CD4-positive, alpha-beta T cell treated with Interleukin-4 for 1 hour (primary cell): ENCODE data around the gene ANKIB1.
"Not testable (repeated sequence)": the region's sequence is repeated elsewhere in the genome, so short reads cannot be mapped to it uniquely, and the experiment has no call there.

Experiments
- DNase-seq, 2 donors: peaks; one replicate each; pipeline ENCODE4 v3.0.0-alpha.2; 2020 to 2022

The ANKIB1 gene

GRCh38 chr7:92415225-92415624 is 169.5 kb downstream of the ANKIB1 start:
- DNase-seq, result no peak

GRCh38 chr7:92417913-92418312 is 172.1 kb downstream of the ANKIB1 start:
- DNase-seq, result no peak

GRCh38 chr7:92421676-92422435 is 176.1 kb downstream of the ANKIB1 start:
- DNase-seq, result no peak

DNA sequence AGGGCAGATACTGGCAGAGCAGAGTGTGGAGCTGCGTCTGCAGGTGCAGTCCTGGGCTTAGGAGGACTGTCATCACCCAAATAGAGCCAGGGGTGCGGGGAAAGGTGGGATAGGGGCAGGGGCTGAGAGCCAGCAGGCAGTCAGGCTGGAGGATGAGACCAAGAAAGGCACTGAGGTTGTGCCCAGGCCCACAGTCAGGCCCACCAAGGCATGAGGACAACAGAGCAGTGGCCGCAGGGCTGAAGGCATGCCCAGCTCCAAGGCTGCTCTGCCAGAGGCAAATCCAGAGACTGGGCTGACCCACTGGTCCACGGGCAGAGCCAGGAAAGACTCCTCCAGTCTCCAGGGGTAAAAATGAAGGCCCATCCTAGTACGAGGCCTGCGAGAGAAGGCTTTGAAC is 177.2 kb downstream of the ANKIB1 start:
- DNase-seq, result no peak

DNA sequence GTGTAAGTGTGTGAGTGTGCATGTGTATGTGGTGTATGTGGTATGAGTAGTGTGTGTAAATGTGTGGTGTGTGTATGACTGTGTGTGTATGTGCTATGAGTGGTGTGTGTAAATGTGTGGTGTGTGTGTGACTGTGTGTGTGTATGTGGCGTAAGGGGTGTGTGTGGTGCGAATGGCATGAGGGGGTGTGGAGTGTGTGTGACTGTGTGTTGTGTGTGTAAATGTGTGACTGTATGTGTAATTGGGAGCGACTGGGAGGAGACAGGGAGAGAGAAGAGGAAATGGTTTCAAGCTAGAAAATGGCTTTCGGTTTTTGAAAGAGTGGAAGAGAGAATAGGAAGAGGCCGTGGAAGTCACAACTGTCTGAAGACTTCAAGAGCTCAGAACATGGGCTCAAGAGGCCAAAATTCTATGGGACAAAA is 177.9 kb downstream of the ANKIB1 start:
- DNase-seq, result no peak

- no peak for DNase-seq
These were observed 179.7 kb downstream of the ANKIB1 start for GRCh38 chr7:92425311-92425947.

DNA sequence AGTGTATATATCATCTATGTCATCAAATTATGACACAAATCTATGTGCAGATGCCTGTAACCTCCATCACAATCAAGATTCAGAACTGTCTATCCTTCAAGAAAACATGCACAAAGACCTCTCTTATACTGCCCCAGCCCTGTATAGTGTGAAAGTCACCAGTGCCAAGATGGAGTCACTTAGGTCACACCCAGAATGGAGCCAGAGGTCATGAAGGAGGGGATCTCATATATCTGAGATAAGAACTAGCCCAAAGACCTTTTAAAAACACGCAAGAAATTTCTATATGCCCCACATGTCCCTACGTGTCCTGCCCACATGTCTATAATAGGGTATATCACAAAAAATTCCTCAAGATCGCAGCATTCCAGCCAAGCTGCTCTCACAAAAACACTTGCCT is 181.4 kb downstream of the ANKIB1 start:
- no peak for DNase-seq

DNA sequence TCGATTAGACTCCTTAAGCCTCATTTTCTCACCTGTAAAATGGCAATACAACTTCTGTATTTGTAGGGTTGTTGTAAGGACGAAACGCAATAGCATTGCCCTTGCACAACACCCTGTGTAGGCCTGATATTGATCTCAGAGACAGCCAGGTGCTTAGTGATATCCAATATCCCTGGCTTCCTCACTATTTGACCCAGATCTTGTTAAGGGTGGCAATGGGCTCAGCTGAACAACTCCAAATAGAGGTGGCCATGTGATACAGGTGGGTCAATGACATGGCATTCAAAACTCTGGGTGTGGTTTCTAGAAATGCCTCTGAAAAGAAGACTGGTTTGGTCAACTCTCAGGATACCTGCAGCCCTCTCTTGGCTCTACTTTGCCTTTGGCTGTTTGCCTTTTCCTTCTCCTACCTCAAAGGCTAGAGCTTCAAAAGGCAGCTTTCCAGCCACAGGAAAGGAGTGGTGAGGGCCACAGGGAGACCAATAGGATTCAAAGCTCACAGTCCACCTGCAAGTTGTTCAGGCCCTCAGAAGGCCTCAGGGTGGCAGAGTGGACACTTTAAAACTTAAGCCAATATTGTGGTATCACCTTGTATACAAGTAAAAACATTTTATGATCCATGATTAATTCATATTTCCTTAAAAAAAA is 186.6 kb downstream of the ANKIB1 start:
- DNase-seq, result no peak

GRCh38 chr7:92433019-92433418 is 187.2 kb downstream of the ANKIB1 start:
- DNase-seq, result no peak

DNA sequence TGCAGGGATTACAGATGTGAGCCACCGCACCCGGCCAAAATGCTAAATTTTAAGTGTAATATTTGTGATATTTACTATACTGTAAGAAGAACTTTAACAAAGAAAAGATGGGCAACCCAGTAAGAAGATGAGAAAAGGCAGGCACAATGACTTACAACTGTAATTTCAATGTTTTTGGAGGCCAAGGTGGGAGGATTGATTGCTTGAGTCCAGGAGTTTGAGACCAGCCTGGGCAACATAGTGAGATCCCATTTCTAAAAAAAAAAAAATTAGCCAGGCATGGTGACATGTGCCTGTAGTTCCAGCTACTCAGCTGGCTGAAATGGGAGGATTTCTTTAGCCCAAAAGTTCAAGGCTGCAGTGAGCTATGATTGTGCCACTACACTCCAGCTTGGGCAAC is 189.8 kb downstream of the ANKIB1 start:
- DNase-seq, result no peak

- no peak for DNase-seq
These were observed 191.1 kb downstream of the ANKIB1 start for GRCh38 chr7:92436612-92437445.

DNA sequence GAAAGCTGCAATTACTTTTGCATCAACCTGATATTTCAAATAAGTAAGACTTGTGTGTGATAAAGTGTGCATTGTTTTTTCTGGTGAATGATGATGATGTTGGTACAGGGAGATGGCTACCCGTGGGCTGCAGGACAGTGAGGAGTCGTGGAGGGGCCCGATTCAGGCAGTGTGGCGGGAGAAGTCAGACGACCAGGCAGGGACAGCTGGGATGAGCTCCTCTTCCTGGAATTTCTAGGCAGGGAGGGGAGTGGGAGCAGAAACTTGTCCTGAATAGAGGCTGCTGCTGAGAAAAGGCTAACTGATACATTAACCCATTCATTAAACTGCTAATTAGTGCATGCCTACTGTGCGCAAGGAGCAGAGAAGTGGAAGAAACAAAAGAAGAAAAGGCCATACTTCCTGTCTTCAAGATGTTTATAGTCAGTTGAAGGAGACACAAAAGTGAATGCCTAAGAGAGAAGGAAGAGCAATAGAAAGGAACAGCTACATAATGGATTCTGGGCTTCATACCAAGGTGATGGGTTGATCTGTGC is 192.2 kb downstream of the ANKIB1 start:
- no peak for DNase-seq

GRCh38 chr7:92442720-92443119 is 196.9 kb downstream of the ANKIB1 start:
- DNase-seq, result not testable (repeated sequence)

DNA sequence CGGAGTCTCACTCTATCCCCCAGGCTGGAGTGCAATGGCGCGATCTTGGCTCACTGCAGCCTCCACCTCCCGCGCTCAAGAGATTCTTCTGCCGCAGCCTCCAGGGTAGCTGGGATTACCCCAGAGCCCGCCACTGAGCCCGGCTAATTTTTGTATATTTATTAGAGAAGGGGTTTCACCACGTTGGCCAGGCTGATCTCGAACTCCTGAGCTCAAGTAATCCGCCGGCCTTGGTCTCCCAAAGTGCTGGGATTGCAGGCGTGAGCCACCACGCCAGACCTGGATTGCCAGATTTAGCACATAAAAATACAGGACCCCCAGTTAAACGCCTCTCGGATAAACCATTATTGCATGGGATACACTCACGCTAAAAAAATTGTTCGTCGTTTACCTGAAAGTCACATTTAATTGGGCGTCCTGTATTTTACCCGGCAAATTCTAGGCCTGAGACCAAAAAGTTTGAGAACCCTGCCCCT is 201.1 kb downstream of the ANKIB1 start:
- DNase-seq, result peak in 1 of 2 donors; percentile 89

DNA sequence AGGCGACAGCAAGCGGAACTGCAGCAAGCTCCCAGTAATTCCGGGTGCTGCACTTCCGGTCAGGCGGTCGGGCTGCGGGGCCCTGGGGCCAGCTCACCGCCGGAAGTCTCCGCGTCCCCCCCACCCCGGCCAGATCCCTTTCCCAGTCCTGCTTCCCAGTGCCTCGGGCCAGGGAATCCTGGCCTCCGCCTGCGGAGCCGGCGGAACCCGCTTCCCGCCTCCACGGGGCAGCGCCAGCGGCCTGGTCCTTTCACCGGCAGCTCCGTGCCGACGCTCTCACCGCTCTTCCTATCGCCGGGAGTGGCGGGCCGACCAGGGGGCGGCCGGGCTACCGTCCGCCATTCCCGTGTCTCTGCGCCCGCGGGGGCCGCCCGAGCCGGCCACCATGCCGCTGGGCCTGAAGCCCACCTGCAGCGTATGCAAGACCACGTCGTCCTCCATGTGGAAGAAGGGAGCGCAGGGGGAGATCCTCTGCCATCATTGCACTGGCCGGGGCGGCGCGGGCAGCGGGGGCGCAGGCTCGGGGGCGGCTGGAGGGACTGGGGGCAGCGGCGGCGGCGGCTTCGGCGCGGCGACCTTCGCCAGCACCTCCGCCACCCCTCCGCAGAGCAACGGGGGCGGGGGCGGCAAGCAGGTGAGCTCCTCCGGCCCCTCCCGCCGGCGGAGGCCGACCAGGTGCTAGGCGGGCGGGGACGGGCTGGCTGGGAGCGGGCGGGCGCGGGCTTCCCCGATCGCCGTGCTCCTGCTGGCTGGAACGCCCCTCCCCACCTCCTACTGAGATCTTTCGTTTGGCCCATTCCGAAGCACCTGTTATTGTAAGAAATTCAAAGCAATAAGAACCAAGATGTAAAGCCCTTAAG is 201.8 kb downstream of the ANKIB1 start, which contains the start of gene GATAD1:
TSS of gene GATAD1 (plus strand) at position 138 of the 860 bp plus-strand sequence. CDS start at position 386, 248 bp downstream.
- DNase-seq, result peak in 1 of 2 donors; percentile 87

GRCh38 chr7:92448205-92448747 is 202.5 kb downstream of the ANKIB1 start:
- peak; percentile 64 to 79 for DNase-seq
